Caco-2 (cell line): ENCODE data around the gene CTRL. TPM values are rescaled to one million over a fixed set of nuclear protein-coding genes. Genes with fewer than 3 reads are reported as not detected.

Experiments
- BruUV-seq: library from RNA; stranded (reverse); fragments of 400-500 nt; replicated peaks from 2 replicates; lab custom pipeline; 2021; lab: Mats Ljungman, UMichigan
- CTCF ChIA-PET: fragments of 300-600 bp; sonication (Branson Sonifier 250); formaldehyde crosslinking; loops from one replicate; lab custom pipeline; 2022; ENCODE audit warnings: antibody characterized with exemption; lab: Charles Lee
- POLR2A ChIA-PET: fragments of 300-600 bp; sonication (Branson Sonifier 250); formaldehyde crosslinking; loops from one replicate; lab custom pipeline; 2022; ENCODE audit warnings: antibody characterized with exemption; lab: Charles Lee
- DNase-seq, 2 experiments: peaks; one replicate each; pipeline versions ENCODE4 v3.0.0 to v3.0.0-alpha.2; 2020 to 2022
- H3K27me3 ChIP-seq: replicated peaks from 2 replicates; pipeline ENCODE4 v1.6.0; 2011; ENCODE audit warnings: low read length; ENCODE audit not compliant: control insufficient read depth, insufficient read depth
- H3K36me3 ChIP-seq: 2 replicates; pipeline ENCODE4 v1.5.1; 2011; ENCODE audit warnings: low read length; ENCODE audit not compliant: control insufficient read depth, insufficient read depth
- H3K4me1 ChIP-seq: fragments of 250-450 bp; sonication (Bioruptor Pico); 2 replicates; pipeline ENCODE4 v1.5.1; 2020; ENCODE audit warnings: mild to moderate bottlenecking
- H3K4me3 ChIP-seq: 2 replicates; pipeline ENCODE4 v1.5.1; 2011; ENCODE audit warnings: low read depth, mild to moderate bottlenecking, control low read depth, low read length
- H3K9me3 ChIP-seq: fragments of 250-450 bp; sonication (Bioruptor Pico); 2 replicates; pipeline ENCODE4 v1.5.1; 2020; ENCODE audit warnings: mild to moderate bottlenecking, moderate library complexity
- H3K27ac Mint-ChIP-seq: one replicate; pipeline ENCODE4 v1.8.0; 2022; ENCODE audit warnings: mixed read lengths; ENCODE audit not compliant: unreplicated experiment
- H3K27me3 Mint-ChIP-seq: one replicate; pipeline ENCODE4 v1.8.0; 2022; ENCODE audit warnings: mixed read lengths; ENCODE audit not compliant: insufficient read depth, unreplicated experiment
- H3K36me3 Mint-ChIP-seq: one replicate; pipeline ENCODE4 v1.8.0; 2022; ENCODE audit warnings: mild to moderate bottlenecking, mixed read lengths; ENCODE audit not compliant: insufficient read depth, unreplicated experiment
- H3K4me1 Mint-ChIP-seq: one replicate; pipeline ENCODE4 v1.8.0; 2022; ENCODE audit warnings: low read depth, mixed read lengths; ENCODE audit not compliant: unreplicated experiment
- H3K4me3 Mint-ChIP-seq: one replicate; pipeline ENCODE4 v1.8.0; 2022; ENCODE audit warnings: mild to moderate bottlenecking, moderate library complexity, mixed read lengths; ENCODE audit not compliant: unreplicated experiment
- H3K9me3 Mint-ChIP-seq: one replicate; pipeline ENCODE4 v1.8.0; 2022; ENCODE audit warnings: mixed read lengths; ENCODE audit not compliant: unreplicated experiment
- CTCF ChIP-seq, 2 experiments: fragments of 200-600 bp in 1 of 2; IDR thresholded peaks; 1 replicate in 1 of 2; 2 replicates in 1 of 2; pipeline versions ENCODE4 v1.5.1 to v1.8.0; 2011 to 2022; ENCODE audit warnings: antibody characterized with exemption in 1 of 2, control low read depth in 1 of 2, inconsistent platforms in 1 of 2, low read depth in 1 of 2, low read length in 1 of 2, mild to moderate bottlenecking in 1 of 2, moderate library complexity in 1 of 2; ENCODE audit not compliant: insufficient read depth in 1 of 2, severe bottlenecking in 1 of 2, unreplicated experiment in 1 of 2
- intact Hi-C: fragments of 100-400 bp; cut with micrococcal nuclease; formaldehyde crosslinking; loops from one replicate; pipeline ENCODE4 v1.10.0; 2022; ENCODE audit not compliant: unreplicated experiment
- total RNA-seq: library from RNA; stranded (reverse); gene quantifications from 2 replicates; pipeline ENCODE4 v1.2.3, GENCODE V29; 2022

Gene CTRL
- total RNA-seq, 1 experiment from 2014 or later: 0.66 TPM

DNA sequence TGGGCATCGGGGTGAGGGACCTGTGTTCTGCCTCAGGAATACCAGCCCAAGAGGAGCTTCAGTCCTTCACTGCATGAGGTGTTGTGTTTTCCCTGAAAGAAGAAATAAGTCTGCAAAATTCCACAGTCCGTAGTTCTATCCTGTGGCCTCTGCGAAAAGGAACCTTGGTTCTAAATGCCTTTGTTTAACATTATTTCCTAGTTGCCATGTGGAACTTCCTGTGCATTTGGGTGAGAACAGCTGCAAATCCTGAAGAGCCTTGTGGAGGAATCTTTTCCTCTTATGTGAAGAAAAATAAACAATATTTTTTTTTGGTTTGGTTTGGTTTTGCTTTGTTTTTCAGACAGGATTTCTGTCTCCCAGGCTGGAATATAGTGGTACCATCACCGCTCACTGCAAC is 28.8 kb downstream of the CTRL start:
- no peak overlapping the region for H3K4me3 Mint-ChIP-seq
- no peaks in the 10 kb centered on the region for H3K9me3 ChIP-seq
- no peak overlapping the region for H3K27ac Mint-ChIP-seq
- peaks cover 13% of the 10 kb centered on the region; the same call in 1 of the 2 replicates for H3K4me1 ChIP-seq
- BruUV-seq: no TSS peak
- no peaks in the 10 kb centered on the region for H3K27me3 Mint-ChIP-seq
- peaks cover 20% of the 10 kb centered on the region for H3K36me3 Mint-ChIP-seq
- no peak overlapping the region for H3K4me3 ChIP-seq
- TF ChIP-seq CTCF (IDR thresholded peaks at IDR 0.05; ENCODE audit: insufficient read depth in 1 of 2, low read depth in 1 of 2, low read length in 1 of 2, severe bottlenecking in 1 of 2, unreplicated experiment in 1 of 2): no peak
- H3K27me3 ChIP-seq: no peaks in the 10 kb centered on the region
- ChIA-PET CTCF (no interaction called here), POLR2A (no interaction called here)
- H3K36me3 ChIP-seq: no peaks in the 10 kb centered on the region
- intact Hi-C loops: no loop called here
- no peak for DNase-seq
- no peaks in the 10 kb centered on the region for H3K4me1 Mint-ChIP-seq
- no peaks in the 10 kb centered on the region for H3K9me3 Mint-ChIP-seq

GRCh38 chr16:67901734-67902133 is 29.9 kb downstream of the CTRL start:
- intact Hi-C loops: no loop called here
- Mint-ChIP-seq H3K27me3 (no peaks in the 10 kb centered on the region), H3K9me3 (no peaks in the 10 kb centered on the region), H3K4me1 (no peaks in the 10 kb centered on the region), H3K4me3 (no peak overlapping the region), H3K36me3 (peaks cover 16% of the 10 kb centered on the region), H3K27ac (peak overlapping the region; percentile 55)
- peaks cover 13% of the 10 kb centered on the region; the same call in 1 of the 2 replicates for H3K4me1 ChIP-seq
- no peak overlapping the region for H3K4me3 ChIP-seq
- H3K27me3 ChIP-seq: no peaks in the 10 kb centered on the region
- DNase-seq: peak; percentile 48 to 63
- ChIA-PET POLR2A (no interaction called here), CTCF (no interaction called here)
- no TSS peak for BruUV-seq
- TF ChIP-seq CTCF (IDR thresholded peaks at IDR 0.05; ENCODE audit: insufficient read depth in 1 of 2, low read depth in 1 of 2, low read length in 1 of 2, severe bottlenecking in 1 of 2, unreplicated experiment in 1 of 2): no peak
- H3K36me3 ChIP-seq: no peaks in the 10 kb centered on the region
- no peaks in the 10 kb centered on the region for H3K9me3 ChIP-seq

DNA sequence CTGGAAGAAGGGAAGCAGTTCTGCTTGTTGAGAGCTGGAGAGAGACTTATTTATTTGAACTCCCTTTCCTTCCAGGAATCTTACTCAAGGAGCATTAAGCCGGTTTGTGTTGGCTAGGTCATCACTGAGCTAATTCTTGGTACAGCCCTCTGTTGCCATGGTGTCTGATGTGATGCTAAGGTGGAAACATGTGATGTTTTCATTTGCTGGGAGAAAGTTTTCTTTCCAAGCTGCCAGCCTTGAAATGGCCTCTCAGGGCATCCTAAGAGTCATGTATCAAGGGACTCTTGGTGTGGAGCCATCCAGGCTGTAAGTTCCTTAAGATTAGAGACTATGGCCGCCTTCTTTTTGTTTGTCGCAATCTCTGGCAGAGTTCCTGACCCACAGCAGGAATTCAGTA is 34.4 kb downstream of the CTRL start:
- CTCF ChIA-PET: interaction anchor here (0.9 kb wide), 1 partner anchor 14 kb away, joined by 3 read pairs; no protein-coding TSS in a partner anchor
- TF ChIP-seq CTCF (IDR thresholded peaks at IDR 0.05; ENCODE audit: insufficient read depth in 1 of 2, low read depth in 1 of 2, low read length in 1 of 2, severe bottlenecking in 1 of 2, unreplicated experiment in 1 of 2): no peak
- H3K27me3 Mint-ChIP-seq: no peaks in the 10 kb centered on the region
- H3K36me3 Mint-ChIP-seq: peaks cover 13% of the 10 kb centered on the region
- no peak overlapping the region for H3K4me3 Mint-ChIP-seq
- H3K4me1 Mint-ChIP-seq: peaks cover 14% of the 10 kb centered on the region
- H3K9me3 Mint-ChIP-seq: no peaks in the 10 kb centered on the region
- H3K4me3 ChIP-seq: no peak overlapping the region
- intact Hi-C loops: no loop called here
- POLR2A ChIA-PET: interaction anchor here (0.6 to 1.0 kb wide), 2 partner anchors 38 to 480 kb away, joined by 3 to 4 read pairs; no protein-coding TSS in a partner anchor
- no peaks in the 10 kb centered on the region for H3K36me3 ChIP-seq
- BruUV-seq: no TSS peak
- H3K27me3 ChIP-seq: no peaks in the 10 kb centered on the region
- DNase-seq: no peak
- peaks cover 22% of the 10 kb centered on the region for H3K4me1 ChIP-seq
- no peaks in the 10 kb centered on the region for H3K9me3 ChIP-seq
- H3K27ac Mint-ChIP-seq: no peak overlapping the region
